K562 (cell line): ENCODE measurements around the gene ALG12. TPM values are rescaled to one million over a fixed set of nuclear protein-coding genes. Genes with fewer than 3 reads are reported as not detected.

ENCODE experiments used
- AFF1 ChIP-seq, 2 experiments: fragments of 450-650 bp; IDR thresholded peaks; 2 replicates each; pipeline ENCODE4 v1.6.1; 2018; ENCODE audit warnings: mild to moderate bottlenecking in 2 of 2, low read depth in 1 of 2; ENCODE audit not compliant: partially characterized antibody in 2 of 2
- FOXJ3 ChIP-seq: sonication (generic); formaldehyde crosslinking; IDR thresholded peaks from 2 replicates; pipeline ENCODE4 v1.4.0; 2020; ENCODE audit warnings: mild to moderate bottlenecking, missing genetic modification reagents
- ZBTB33 ChIP-seq: sonication (generic); formaldehyde crosslinking; IDR thresholded peaks from 2 replicates; pipeline ENCODE4 v1.8.1; 2023; ENCODE audit warnings: mild to moderate bottlenecking, missing genetic modification reagents
- ZBTB43 ChIP-seq: sonication (generic); formaldehyde crosslinking; IDR thresholded peaks from 2 replicates; pipeline ENCODE4 v1.8.0; 2023; ENCODE audit warnings: mild to moderate bottlenecking, missing genetic modification reagents
- polyA plus RNA-seq, 8 experiments: library from polyadenylated mRNA; depleted of rRNA in 4 of 8; stranded (reverse) in 5 of 8; unstranded in 3 of 8; fragments of >200 nt; fragmentation: Nextera tagmentation in 2 of 8; fragmentation: Illumina TruSeq in 1 of 8; extraction: Ambion mirVana in 2 of 8; extraction: Trizol in 1 of 8; gene quantifications; 2 replicates each; pipeline versions ENCODE4 v1.2.1 to v1.2.3, GENCODE V29; 2011 to 2014; ENCODE audit warnings: inconsistent platforms in 1 of 8, missing spikeins in 1 of 8
- total RNA-seq, 7 experiments: library from RNA; depleted of rRNA in 6 of 7; stranded (reverse); fragments of >200 nt in 6 of 7; fragmentation: Illumina TruSeq in 2 of 7; extraction: Trizol in 2 of 7; gene quantifications; 2 replicates each; pipeline versions ENCODE4 v1.2.1 to v1.2.3, GENCODE V29; 2011 to 2021; ENCODE audit warnings: low replicate concordance in 1 of 7

Gene ALG12
- total and polyA plus RNA-seq, 9 of the 15 experiments (the other 6 are each of a cell fraction or from before 2014, with no cell fraction given) = 0.20 to 8.5 (median 3.4) TPM

GRCh38 chr22:49957826-49958365 is 39.7 kb upstream of the ALG12 start (continued):
- TF ChIP-seq AFF1 (IDR thresholded peaks at IDR 0.05; ENCODE audit: low read depth in 1 of 2, partially characterized antibody in 2 of 2) (no peak), ZBTB33 (CRISPR knock-in tag) (no peak), FOXJ3 (CRISPR knock-in tag) (no peak), ZBTB43 (CRISPR knock-in tag) (no peak)
